B cell (primary cell): ENCODE results near the gene GLG1. TPM values are rescaled to one million over a fixed set of nuclear protein-coding genes. Genes with fewer than 3 reads are reported as not detected.
"Not testable (repeated sequence)": the region's sequence is repeated elsewhere in the genome, so short reads cannot be mapped to it uniquely, and the experiment has no call there.

Experiments
- ATAC-seq: fragments of 200-7000 bp; cut with Tn5 transposase; one replicate; pipeline ENCODE4 v1.10.0; 2021; ENCODE audit warnings: low read depth, mild to moderate bottlenecking, moderate number of reproducible peaks, moderate library complexity
- CTCF ChIA-PET: fragments of 350-600 bp; sonication (Branson Sonifier 250); formaldehyde crosslinking; loops from one replicate; lab custom pipeline; 2021; ENCODE audit warnings: antibody characterized with exemption, inconsistent platforms; lab: Charles Lee
- POLR2A ChIA-PET: fragments of 350-600 bp; sonication (Branson Sonifier 250); formaldehyde crosslinking; loops from one replicate; lab custom pipeline; 2021; ENCODE audit warnings: antibody characterized with exemption; lab: Charles Lee
- DNase-seq: peaks from one replicate; pipeline ENCODE4 v3.0.0; 2013
- H2AFZ ChIP-seq: 2 replicates; pipeline ENCODE4 v1.6.1; 2012; ENCODE audit warnings: mild to moderate bottlenecking, low read depth, low read length; ENCODE audit not compliant: insufficient read depth, poor library complexity, severe bottlenecking
- H3K27ac ChIP-seq, 2 donors: 1 replicate in 1 of 2; 2 replicates in 1 of 2; pipeline ENCODE4 v1.5.1; 2012 to 2013; ENCODE audit warnings: low read length in 2 of 2, mild to moderate bottlenecking in 2 of 2, moderate library complexity in 1 of 2
- H3K27me3 ChIP-seq, 4 experiments: fragments of 200-600 bp in 1 of 4; sonication (generic) in 1 of 4; replicated peaks in 1 of 4; 1 replicate in 2 of 4; 2 replicates in 2 of 4; pipeline versions ENCODE4 v1.6.1 to v1.7.0; 2013 to 2016; ENCODE audit warnings: low read length in 3 of 4, mild to moderate bottlenecking in 2 of 4, mixed read lengths in 1 of 4, moderate library complexity in 1 of 4; ENCODE audit not compliant: insufficient read depth in 4 of 4, control insufficient read depth in 3 of 4; ENCODE audit errors: control extremely low read depth in 1 of 4
- H3K36me3 ChIP-seq, 2 experiments: replicated peaks in 1 of 2; 1 replicate in 1 of 2; 2 replicates in 1 of 2; pipeline versions ENCODE4 v1.6.1 to v1.7.1; 2013; ENCODE audit warnings: low read length in 1 of 2; ENCODE audit not compliant: insufficient read depth in 2 of 2, control insufficient read depth in 1 of 2; ENCODE audit errors: control extremely low read depth in 1 of 2, extremely low read depth in 1 of 2
- H3K4me1 ChIP-seq, 2 donors: fragments of 200-600 bp in 1 of 2; sonication (generic) in 1 of 2; 1 replicate in 1 of 2; 2 replicates in 1 of 2; pipeline versions ENCODE4 v1.5.1 to v1.6.1; 2013 to 2017; ENCODE audit warnings: low read length in 2 of 2; ENCODE audit not compliant: control insufficient read depth in 2 of 2, insufficient read depth in 2 of 2
- H3K4me2 ChIP-seq: replicated peaks from 2 replicates; pipeline ENCODE3; 2012; ENCODE audit warnings: mild to moderate bottlenecking, low read depth, low read length; ENCODE audit not compliant: poor library complexity, severe bottlenecking
- H3K4me3 ChIP-seq, 5 experiments: fragments of 200-600 bp in 1 of 5; sonication (generic) in 1 of 5; 1 replicate in 3 of 5; 2 replicates in 2 of 5; pipeline versions ENCODE4 v1.5.1 to v1.7.0; 2011 to 2016; ENCODE audit warnings: low read length in 4 of 5, mild to moderate bottlenecking in 4 of 5, low read depth in 2 of 5, control low read depth in 1 of 5, moderate library complexity in 1 of 5; ENCODE audit not compliant: insufficient read depth in 1 of 5; ENCODE audit errors: control extremely low read depth in 1 of 5, extremely low read depth in 1 of 5
- H3K79me2 ChIP-seq: fragments of 200-600 bp; sonication (generic); one replicate; pipeline ENCODE4 v1.6.0; 2016; ENCODE audit warnings: low read length; ENCODE audit not compliant: control insufficient read depth, insufficient read depth
- H3K9ac ChIP-seq: fragments of 200-600 bp; sonication (generic); 2 replicates; pipeline ENCODE4 v1.6.1; 2017; ENCODE audit warnings: mild to moderate bottlenecking, low read length, moderate library complexity
- H3K9me3 ChIP-seq, 3 donors: one replicate each; pipeline versions ENCODE4 v1.6.1 to v1.7.1; 2013; ENCODE audit warnings: low read length in 2 of 3; ENCODE audit not compliant: control insufficient read depth in 2 of 3, insufficient read depth in 1 of 3; ENCODE audit errors: control extremely low read depth in 1 of 3
- H4K20me1 ChIP-seq: 2 replicates; pipeline ENCODE4 v1.6.0; 2012; ENCODE audit warnings: mild to moderate bottlenecking, low read length; ENCODE audit not compliant: insufficient read depth, control insufficient read depth, poor library complexity, severe bottlenecking
- H3K27ac Mint-ChIP-seq: one replicate; pipeline ENCODE4 v1.8.0; 2021; ENCODE audit warnings: mixed read lengths
- H3K27me3 Mint-ChIP-seq: one replicate; pipeline ENCODE4 v1.8.0; 2021; ENCODE audit warnings: mixed read lengths
- H3K4me1 Mint-ChIP-seq: one replicate; pipeline ENCODE4 v1.8.0; 2021; ENCODE audit warnings: mixed read lengths
- H3K4me3 Mint-ChIP-seq: one replicate; pipeline ENCODE4 v1.8.0; 2021; ENCODE audit warnings: mixed read lengths
- H3K9me3 Mint-ChIP-seq: one replicate; pipeline ENCODE4 v1.8.0; 2022; ENCODE audit warnings: mixed read lengths; ENCODE audit not compliant: insufficient read depth
- EZH2 ChIP-seq: IDR thresholded peaks from 2 replicates; pipeline ENCODE4 v1.6.1; 2012; ENCODE audit warnings: borderline replicate concordance, low read depth, mild to moderate bottlenecking, moderate library complexity, low read length; ENCODE audit not compliant: insufficient read depth, poor library complexity, severe bottlenecking
- WGBS: methylation state at CpG from one replicate; pipeline ENCODE4 v1.1.5; 2013; ENCODE audit warnings: missing lambda C conversion rate; ENCODE audit not compliant: insufficient coverage; 5-methylcytosine and 5-hydroxymethylcytosine counted together
- intact Hi-C: fragments of 100-400 bp; cut with micrococcal nuclease; formaldehyde crosslinking; loops from one replicate; pipeline ENCODE4 v1.10.0; 2022
- polyA plus RNA-seq: library from polyadenylated mRNA; depleted of rRNA; stranded (reverse); fragments of >200 nt; gene quantifications from 2 replicates; pipeline ENCODE4 v1.2.3, GENCODE V29; 2012
- total RNA-seq, 2 donors: library from RNA; stranded (reverse); fragments of 120-200 nt in 1 of 2; gene quantifications; 1 replicate in 1 of 2; 2 replicates in 1 of 2; pipeline versions ENCODE4 v1.2.3 to v1.2.4, GENCODE V29; 2013 to 2022
- TF ChIP-seq, protein P1 (sequence below): fragments of 200-600 bp; IDR thresholded peaks from one replicate; pipeline ENCODE4 v1.8.0; 2022; ENCODE audit warnings: antibody characterized with exemption, mild to moderate bottlenecking

Gene GLG1
- total and polyA plus RNA-seq, 2 donors (not counting 1 experiment from before 2014, with no cell fraction given), result 28.3 to 114 TPM

DNA sequence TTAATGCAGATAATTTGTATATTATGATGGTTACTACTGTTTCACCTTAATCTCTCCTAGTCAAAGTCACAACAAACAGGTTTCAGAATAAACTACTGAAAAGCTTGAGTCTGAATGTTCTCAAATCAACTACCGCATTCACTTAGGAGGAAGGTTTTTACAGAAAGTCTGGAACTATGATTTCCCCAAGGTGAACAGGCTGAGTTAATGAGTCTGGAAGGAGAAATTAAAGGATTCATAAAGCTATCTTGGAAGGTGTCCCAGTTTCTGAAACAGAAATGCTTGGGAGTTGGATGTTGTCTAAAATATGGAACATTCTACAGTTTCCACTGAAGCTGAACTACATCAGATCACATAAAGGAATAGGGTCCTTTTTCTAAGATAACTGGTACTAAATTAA lies 69.2 kb downstream of the GLG1 start:
- H3K9me3 Mint-ChIP-seq, intact Hi-C loops, H3K36me3 ChIP-seq, H3K79me2 ChIP-seq, H3K4me2 ChIP-seq, ATAC-seq, POLR2A ChIA-PET, H3K4me1 Mint-ChIP-seq, H3K4me3 ChIP-seq, CTCF ChIA-PET, H3K27ac ChIP-seq, H2AFZ ChIP-seq, H4K20me1 ChIP-seq, H3K9me3 ChIP-seq, H3K27ac Mint-ChIP-seq, H3K27me3 ChIP-seq, H3K4me3 Mint-ChIP-seq, H3K27me3 Mint-ChIP-seq, H3K9ac ChIP-seq, H3K4me1 ChIP-seq, DNase-seq: not testable (repeated sequence)
- WGBS, result no CpG with 5 or more reads among the region's 1 CpG

DNA sequence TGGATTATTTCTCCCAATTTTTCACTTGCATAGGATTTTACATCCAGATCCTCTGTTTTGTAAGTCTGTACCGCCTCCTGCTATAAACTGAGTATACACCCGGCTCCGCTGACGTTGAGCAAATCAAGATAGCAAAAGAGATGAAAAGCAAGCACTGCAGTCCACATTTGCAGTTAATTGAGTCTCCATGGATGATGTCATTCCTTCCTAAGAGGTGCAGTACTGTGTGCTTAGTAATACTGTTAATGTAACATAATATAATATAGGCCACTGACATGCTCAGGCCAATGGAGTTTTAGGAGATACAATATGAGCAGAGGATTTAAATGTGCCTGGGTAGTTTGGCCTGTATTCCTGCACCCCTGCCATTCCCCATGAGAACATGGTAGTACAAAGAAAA lies 72.3 kb downstream of the GLG1 start:
- H3K4me3 Mint-ChIP-seq, H3K9me3 ChIP-seq, H4K20me1 ChIP-seq, H3K27me3 Mint-ChIP-seq, DNase-seq, intact Hi-C loops, H3K9me3 Mint-ChIP-seq, H3K36me3 ChIP-seq, H2AFZ ChIP-seq, H3K4me2 ChIP-seq, H3K79me2 ChIP-seq, H3K27ac ChIP-seq, CTCF ChIA-PET, ATAC-seq, H3K4me1 Mint-ChIP-seq, H3K27me3 ChIP-seq, H3K4me1 ChIP-seq, POLR2A ChIA-PET, H3K4me3 ChIP-seq, H3K9ac ChIP-seq: not testable (repeated sequence)
- WGBS, result no CpG with 5 or more reads among the region's 4 CpGs
- H3K27ac Mint-ChIP-seq, result peak overlapping the region; percentile 1

DNA sequence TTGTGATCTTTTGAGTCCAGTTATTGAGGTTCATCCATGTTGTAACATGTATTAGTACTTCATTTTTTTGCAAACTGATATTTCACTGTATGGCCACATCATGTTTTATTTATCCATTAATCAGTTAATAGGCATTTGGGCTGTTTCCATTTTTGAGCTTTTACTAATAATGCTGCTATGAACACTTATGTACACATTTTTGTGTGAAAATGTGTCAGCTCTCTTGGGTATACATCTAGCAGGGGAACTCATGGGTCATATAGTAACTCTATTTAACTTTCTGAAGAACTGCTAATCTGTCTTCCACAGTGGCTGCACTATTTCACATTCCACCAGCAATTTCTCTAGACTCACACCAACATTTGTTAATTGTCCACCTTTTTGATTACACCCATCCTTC lies 82.0 kb downstream of the GLG1 start:
- no peak for ATAC-seq
- no peak overlapping the region for H3K4me3 Mint-ChIP-seq
- Histone ChIP-seq H3K4me2 (no peak overlapping the region), H3K36me3 (peaks cover 6 to 8% of the 10 kb centered on the region in 2 experiments), H3K27me3 (no peaks in the 10 kb centered on the region), H3K27ac (no peak overlapping the region), H3K4me1 (no peaks in the 10 kb centered on the region), H3K9me3 (peaks cover 0 to 2% (median 0%) of the 10 kb centered on the region in 3 donors), H4K20me1 (no peaks in the 10 kb centered on the region), H3K9ac (no peak overlapping the region), H3K79me2 (peaks cover 22% of the 10 kb centered on the region), H3K4me3 (no peak overlapping the region), H2AFZ (no peak overlapping the region)
- POLR2A ChIA-PET, result no interaction called here
- intact Hi-C loops, result no loop called here
- CTCF ChIA-PET, result no interaction called here
- peaks cover 2% of the 10 kb centered on the region for H3K9me3 Mint-ChIP-seq
- no peak for DNase-seq
- no peaks in the 10 kb centered on the region for H3K27me3 Mint-ChIP-seq
- TF ChIP-seq EZH2, result no peak
- TF ChIP-seq, protein P1, sequence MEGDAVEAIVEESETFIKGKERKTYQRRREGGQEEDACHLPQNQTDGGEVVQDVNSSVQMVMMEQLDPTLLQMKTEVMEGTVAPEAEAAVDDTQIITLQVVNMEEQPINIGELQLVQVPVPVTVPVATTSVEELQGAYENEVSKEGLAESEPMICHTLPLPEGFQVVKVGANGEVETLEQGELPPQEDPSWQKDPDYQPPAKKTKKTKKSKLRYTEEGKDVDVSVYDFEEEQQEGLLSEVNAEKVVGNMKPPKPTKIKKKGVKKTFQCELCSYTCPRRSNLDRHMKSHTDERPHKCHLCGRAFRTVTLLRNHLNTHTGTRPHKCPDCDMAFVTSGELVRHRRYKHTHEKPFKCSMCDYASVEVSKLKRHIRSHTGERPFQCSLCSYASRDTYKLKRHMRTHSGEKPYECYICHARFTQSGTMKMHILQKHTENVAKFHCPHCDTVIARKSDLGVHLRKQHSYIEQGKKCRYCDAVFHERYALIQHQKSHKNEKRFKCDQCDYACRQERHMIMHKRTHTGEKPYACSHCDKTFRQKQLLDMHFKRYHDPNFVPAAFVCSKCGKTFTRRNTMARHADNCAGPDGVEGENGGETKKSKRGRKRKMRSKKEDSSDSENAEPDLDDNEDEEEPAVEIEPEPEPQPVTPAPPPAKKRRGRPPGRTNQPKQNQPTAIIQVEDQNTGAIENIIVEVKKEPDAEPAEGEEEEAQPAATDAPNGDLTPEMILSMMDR, result no peak
- H3K27ac Mint-ChIP-seq, result no peak overlapping the region
- H3K4me1 Mint-ChIP-seq, result no peaks in the 10 kb centered on the region
